T-helper 17 cell (primary cell): ENCODE results near the gene INIP. TPM values are rescaled to one million over a fixed set of nuclear protein-coding genes. Genes with fewer than 3 reads are reported as not detected.

Experiments used
- ATAC-seq: fragments of 150-1000 bp; cut with Tn5 transposase; 2 replicates; pipeline ENCODE4 v1.10.0; 2021; ENCODE audit warnings: mild to moderate bottlenecking, moderate library complexity
- DNase-seq, 3 donors: peaks; one replicate each; pipeline versions ENCODE4 v3.0.0 to v3.0.0-alpha.2; 2020 to 2021
- H3K9me3 ChIP-seq: one replicate; pipeline ENCODE4 v1.7.0; 2013; ENCODE audit warnings: low read length, mild to moderate bottlenecking; ENCODE audit not compliant: control insufficient read depth, poor library complexity, severe bottlenecking
- H3K27ac Mint-ChIP-seq: one replicate; pipeline ENCODE4 v1.8.0; 2022; ENCODE audit warnings: mild to moderate bottlenecking, moderate library complexity, mixed read lengths
- H3K27me3 Mint-ChIP-seq: one replicate; pipeline ENCODE4 v1.8.0; 2022; ENCODE audit warnings: mixed read lengths
- H3K36me3 Mint-ChIP-seq: one replicate; pipeline ENCODE4 v1.8.0; 2022; ENCODE audit warnings: low read depth, mixed read lengths
- H3K4me1 Mint-ChIP-seq: one replicate; pipeline ENCODE4 v1.8.0; 2022; ENCODE audit warnings: mild to moderate bottlenecking, mixed read lengths
- H3K4me3 Mint-ChIP-seq: one replicate; pipeline ENCODE4 v1.8.0; 2022; ENCODE audit warnings: mild to moderate bottlenecking, moderate library complexity, mixed read lengths
- total RNA-seq, 4 donors: library from RNA in 2 of 4; stranded (reverse) in 2 of 4; gene quantifications; one replicate each; pipeline ENCODE4 v1.2.3 and lab custom pipeline; 2022 to 2026

The INIP gene, protein sequence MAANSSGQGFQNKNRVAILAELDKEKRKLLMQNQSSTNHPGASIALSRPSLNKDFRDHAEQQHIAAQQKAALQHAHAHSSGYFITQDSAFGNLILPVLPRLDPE
- total RNA-seq (10 to 100 TPM; 13.6 to 15.5 TPM), total RNA-seq (lab: John Stamatoyannopoulos, UW) (19.4 to 50.2 reads per million in 2 donors)

DNA sequence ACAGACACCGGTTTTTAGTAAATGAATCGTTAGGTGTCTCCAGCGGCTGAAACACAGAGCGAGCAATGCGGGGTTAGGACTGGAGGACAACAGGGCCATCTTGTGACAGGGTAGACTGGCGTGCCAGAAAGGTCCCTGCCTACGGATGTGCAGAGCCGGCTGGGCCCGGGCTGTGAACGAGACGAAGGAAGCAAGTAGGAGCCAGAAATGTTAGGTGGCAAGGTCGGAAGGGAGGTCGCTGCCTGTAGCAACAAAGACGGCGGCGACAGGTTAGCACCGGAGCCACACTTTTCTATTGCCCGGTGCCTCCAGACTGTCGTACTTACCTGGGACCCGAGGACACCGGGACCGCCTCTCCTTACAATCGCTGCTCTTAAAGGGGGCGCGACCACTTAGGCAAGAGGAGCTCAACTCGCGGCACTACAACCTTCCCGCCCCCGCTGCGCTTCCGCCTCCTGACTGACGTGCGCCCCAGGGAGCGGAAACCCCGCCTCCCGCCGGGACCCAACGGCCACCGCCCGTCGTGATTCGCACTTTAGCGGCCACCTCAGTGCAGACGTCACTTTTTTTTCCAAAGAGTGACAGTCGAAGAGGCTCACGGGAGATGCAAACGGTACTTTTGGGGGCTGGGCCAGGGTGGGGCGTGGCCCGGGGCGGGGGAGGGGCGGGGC is at the start of gene INIP:
Gene INIP (minus strand): TSS at position 457 of the 671 bp plus-strand sequence. CDS start 1,632 bp downstream, outside the sequence.
- Mint-ChIP-seq H3K27ac (peak within 1 kb of the TSS; percentile 97), H3K4me3 (peak within 1 kb of the TSS; percentile 99), H3K4me1 (peaks cover 15% of the 10 kb centered on the region)

GRCh38 chr9:112765281-112765680 is 47.4 kb upstream of the INIP start:
- Mint-ChIP-seq H3K27ac (no peak overlapping the region), H3K4me3 (no peak overlapping the region), H3K4me1 (peaks cover 48% of the 10 kb centered on the region), H3K27me3 (no peaks in the 10 kb centered on the region), H3K36me3 (peaks cover 4% of the 10 kb centered on the region)
- DNase-seq (no peak), ATAC-seq (no peak)
- no peaks in the 10 kb centered on the region for H3K9me3 ChIP-seq

More for the DNA sequence above, at the start of gene INIP:
- H3K9me3 ChIP-seq = no peaks in the 10 kb centered on the region
- Mint-ChIP-seq H3K36me3 (peaks cover 6% of the 10 kb centered on the region), H3K27me3 (no peaks in the 10 kb centered on the region)
- ATAC-seq = peak; percentile 91
- DNase-seq = peak; percentile 94 to 98 (median 97)

- peaks cover 52% of the 10 kb centered on the region for H3K4me1 Mint-ChIP-seq
- H3K4me3 Mint-ChIP-seq = no peak overlapping the region
- DNase-seq = no peak
- no peaks in the 10 kb centered on the region for H3K27me3 Mint-ChIP-seq
- peaks cover 3% of the 10 kb centered on the region for H3K36me3 Mint-ChIP-seq
- no peaks in the 10 kb centered on the region for H3K9me3 ChIP-seq
- peak overlapping the region; percentile 60 for H3K27ac Mint-ChIP-seq
- ATAC-seq = no peak
Observed at GRCh38 chr9:112764837-112765236, 46.9 kb upstream of the INIP start.

DNA sequence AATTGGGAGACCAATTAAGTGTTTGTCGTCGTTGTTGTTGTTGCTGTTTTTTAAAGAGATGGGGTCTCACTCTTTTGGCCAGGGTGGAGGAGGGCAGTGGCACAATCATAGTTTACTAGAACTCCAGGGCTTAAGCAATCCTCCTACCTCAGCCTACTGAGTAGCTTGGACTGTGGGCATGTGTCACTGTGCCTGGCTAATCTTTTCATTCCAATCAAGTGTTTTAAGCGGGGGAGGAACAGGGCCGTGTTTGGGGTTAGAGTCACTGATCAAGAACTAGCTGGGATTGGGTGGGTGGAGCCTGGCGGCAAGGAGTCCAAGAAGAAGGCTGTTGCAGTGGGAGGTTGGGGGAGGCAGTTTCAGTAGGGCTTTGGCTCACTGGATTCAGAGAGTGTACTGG is 46.4 kb upstream of the INIP start:
- no peaks in the 10 kb centered on the region for H3K9me3 ChIP-seq
- peaks cover 53% of the 10 kb centered on the region for H3K4me1 Mint-ChIP-seq
- H3K27ac Mint-ChIP-seq = peak overlapping the region; percentile 60
- peaks cover 2% of the 10 kb centered on the region for H3K36me3 Mint-ChIP-seq
- DNase-seq = no peak
- no peak overlapping the region for H3K4me3 Mint-ChIP-seq
- ATAC-seq = no peak
- no peaks in the 10 kb centered on the region for H3K27me3 Mint-ChIP-seq

DNA sequence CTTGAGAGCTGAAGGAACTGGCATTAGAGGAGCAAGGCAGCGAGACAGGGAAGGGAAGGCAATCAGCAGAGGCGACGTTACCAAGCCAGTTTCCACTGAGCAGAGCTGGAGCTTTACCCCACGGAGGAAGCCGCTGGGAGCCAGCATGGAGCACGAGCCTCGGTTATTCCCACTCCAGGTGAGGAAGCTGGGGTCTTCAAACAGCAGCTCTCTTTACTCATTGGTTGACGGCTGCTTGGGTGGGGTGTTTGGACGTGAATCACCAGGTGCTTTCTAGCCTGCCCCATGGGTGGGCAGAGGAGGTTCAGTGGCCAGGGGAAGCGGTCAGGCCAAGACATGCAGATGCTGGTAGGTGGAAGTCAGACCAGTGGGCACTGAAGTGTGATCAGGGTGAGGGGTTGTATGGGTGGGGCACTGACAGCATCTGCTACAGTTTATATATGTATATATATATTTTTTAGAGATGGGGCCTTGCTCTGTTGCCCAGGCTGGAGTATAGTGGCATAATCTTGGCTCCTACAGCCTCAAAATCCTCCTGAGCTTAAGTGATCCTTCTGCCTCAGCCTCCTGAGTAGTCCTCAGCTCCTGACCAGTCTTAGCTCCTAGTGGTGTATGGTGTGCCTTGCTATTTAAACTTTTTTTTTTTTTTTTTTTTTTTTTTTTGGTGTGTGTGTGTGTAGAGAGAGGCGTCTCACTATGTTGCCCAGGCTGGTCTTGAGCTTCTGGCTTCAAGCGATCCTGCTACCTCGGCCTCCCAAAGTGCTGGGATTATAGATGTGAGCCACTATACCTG is 45.0 kb upstream of the INIP start:
- Mint-ChIP-seq H3K4me1 (peaks cover 56% of the 10 kb centered on the region), H3K36me3 (peaks cover 2% of the 10 kb centered on the region), H3K4me3 (no peak overlapping the region), H3K27ac (no peak overlapping the region), H3K27me3 (no peaks in the 10 kb centered on the region)
- no peaks in the 10 kb centered on the region for H3K9me3 ChIP-seq
- DNase-seq = no peak
- no peak for ATAC-seq

DNA sequence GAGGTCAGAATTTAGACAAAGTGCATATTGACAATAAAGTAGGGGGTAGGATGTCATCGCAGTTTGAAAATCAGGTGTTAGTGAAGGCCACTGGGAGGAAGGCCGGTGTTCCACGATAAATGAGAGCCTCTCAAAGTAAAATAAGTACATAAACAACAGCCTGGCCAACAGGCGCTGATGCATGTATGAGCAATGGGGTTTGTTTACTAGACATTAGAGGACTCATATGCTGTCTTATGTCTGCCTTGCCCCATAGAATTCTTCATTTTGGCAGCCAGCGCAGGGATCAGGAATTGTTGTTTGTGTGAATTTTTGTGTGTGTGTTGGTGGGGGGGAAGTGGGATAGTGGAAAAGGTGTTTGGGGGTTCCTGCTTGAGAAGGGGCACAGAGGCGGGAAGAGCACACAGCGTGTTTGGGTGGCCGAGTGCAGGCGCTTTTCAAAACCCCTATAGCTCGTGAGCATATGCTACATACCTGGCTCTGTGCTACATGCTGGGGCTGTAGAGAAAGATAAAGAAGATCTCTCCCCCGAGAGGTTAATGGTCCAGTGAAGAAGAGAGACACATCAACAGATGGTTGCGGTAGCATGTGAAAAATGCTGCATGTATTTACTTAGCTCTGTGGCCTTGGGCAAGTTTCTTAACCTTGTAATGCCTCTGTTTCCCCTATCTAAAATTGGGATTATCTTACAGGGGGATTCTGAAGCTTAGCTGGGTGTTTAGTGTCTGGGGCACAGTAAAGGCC is 44.2 kb upstream of the INIP start:
- Mint-ChIP-seq H3K4me3 (no peak overlapping the region), H3K27me3 (no peaks in the 10 kb centered on the region), H3K27ac (no peak overlapping the region), H3K4me1 (peaks cover 61% of the 10 kb centered on the region), H3K36me3 (no peaks in the 10 kb centered on the region)
- DNase-seq (no peak), ATAC-seq (no peak)
- H3K9me3 ChIP-seq = no peaks in the 10 kb centered on the region

- ATAC-seq = no peak
- Mint-ChIP-seq H3K4me3 (peak overlapping the region; percentile 25), H3K36me3 (no peaks in the 10 kb centered on the region), H3K27me3 (no peaks in the 10 kb centered on the region), H3K4me1 (peaks cover 66% of the 10 kb centered on the region), H3K27ac (peak overlapping the region; percentile 68)
- no peak for DNase-seq
- H3K9me3 ChIP-seq = no peaks in the 10 kb centered on the region
Observed at GRCh38 chr9:112760821-112761220, 42.9 kb upstream of the INIP start.

DNA sequence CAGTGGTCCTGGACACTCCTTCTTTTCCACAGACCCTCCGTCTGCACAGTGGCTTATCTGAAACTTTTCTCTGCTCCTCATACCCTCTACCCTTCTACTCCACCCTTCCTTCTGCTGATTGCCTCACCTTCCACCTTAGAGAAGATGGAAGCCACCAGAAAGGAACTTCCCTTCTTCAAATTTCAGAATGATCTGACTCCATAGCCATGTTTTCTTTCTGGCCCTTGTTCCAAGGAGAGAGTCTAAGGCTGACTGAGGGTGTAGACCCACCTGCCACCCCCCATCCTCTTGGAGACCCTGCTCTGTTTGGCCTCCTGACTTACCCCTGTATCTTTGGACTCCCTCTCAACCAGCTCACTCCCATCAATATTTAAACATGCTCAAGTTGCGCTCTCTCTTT is 40.0 kb upstream of the INIP start:
- no peaks in the 10 kb centered on the region for H3K36me3 Mint-ChIP-seq
- peak overlapping the region; percentile 21 for H3K4me3 Mint-ChIP-seq
- H3K4me1 Mint-ChIP-seq = peaks cover 72% of the 10 kb centered on the region
- ATAC-seq (no peak), DNase-seq (no peak)
- no peaks in the 10 kb centered on the region for H3K9me3 ChIP-seq
- H3K27ac Mint-ChIP-seq = peak overlapping the region; percentile 29
- no peaks in the 10 kb centered on the region for H3K27me3 Mint-ChIP-seq

GRCh38 chr9:112757282-112757883 is 39.5 kb upstream of the INIP start:
- H3K4me3 Mint-ChIP-seq = peak overlapping the region; percentile 2
- H3K9me3 ChIP-seq = no peaks in the 10 kb centered on the region
- ATAC-seq (no peak), DNase-seq (no peak)
- H3K4me1 Mint-ChIP-seq = peaks cover 74% of the 10 kb centered on the region
- no peaks in the 10 kb centered on the region for H3K36me3 Mint-ChIP-seq
- peak overlapping the region; percentile 29 for H3K27ac Mint-ChIP-seq
- no peaks in the 10 kb centered on the region for H3K27me3 Mint-ChIP-seq

DNA sequence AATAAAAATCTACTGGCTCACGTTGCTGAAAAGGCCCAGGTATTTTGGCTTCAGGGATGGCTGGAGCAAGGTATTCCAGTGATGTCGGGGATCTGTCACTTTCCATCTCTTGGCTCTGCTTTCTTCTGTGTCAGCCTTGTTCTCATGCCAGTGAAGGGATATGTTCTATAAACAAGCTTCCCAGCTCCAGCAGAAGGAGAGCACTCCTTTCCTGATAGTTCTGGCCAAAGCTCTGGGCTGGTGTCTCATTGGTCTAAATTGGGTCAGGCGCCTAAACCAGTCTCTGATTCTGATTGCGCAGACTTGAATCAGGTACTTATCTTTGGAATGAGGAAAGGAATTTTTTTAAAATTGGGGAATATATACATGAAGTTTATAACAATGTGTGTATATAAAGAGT is 37.8 kb upstream of the INIP start:
- ATAC-seq (no peak), DNase-seq (no peak)
- Mint-ChIP-seq H3K27ac (peak overlapping the region; percentile 92), H3K4me3 (no peak overlapping the region), H3K4me1 (peaks cover 70% of the 10 kb centered on the region), H3K27me3 (no peaks in the 10 kb centered on the region), H3K36me3 (no peaks in the 10 kb centered on the region)
- H3K9me3 ChIP-seq = no peaks in the 10 kb centered on the region

GRCh38 chr9:112755016-112755427 is 37.1 kb upstream of the INIP start:
- H3K4me3 Mint-ChIP-seq = peak overlapping the region; percentile 70
- H3K27ac Mint-ChIP-seq = peak overlapping the region; percentile 92
- ATAC-seq = no peak

GRCh38 chr9:112754578-112754977 is 36.7 kb upstream of the INIP start:
- no peaks in the 10 kb centered on the region for H3K27me3 Mint-ChIP-seq
- no peaks in the 10 kb centered on the region for H3K9me3 ChIP-seq
- DNase-seq = no peak
- ATAC-seq = peak; percentile 55
- H3K4me1 Mint-ChIP-seq = peaks cover 66% of the 10 kb centered on the region
- peak overlapping the region; percentile 92 for H3K27ac Mint-ChIP-seq
- H3K4me3 Mint-ChIP-seq = peak overlapping the region; percentile 70
- no peaks in the 10 kb centered on the region for H3K36me3 Mint-ChIP-seq

More at GRCh38 chr9:112755016-112755427, 37.1 kb upstream of the INIP start:
- no peak for DNase-seq
- Mint-ChIP-seq H3K4me1 (peaks cover 67% of the 10 kb centered on the region), H3K27me3 (no peaks in the 10 kb centered on the region), H3K36me3 (no peaks in the 10 kb centered on the region)
- no peaks in the 10 kb centered on the region for H3K9me3 ChIP-seq
